ENCODE results near the gene PDE4B.

Gene PDE4B

GRCh38 chr1:65980237-65980636 lies 187.5 kb downstream of the PDE4B start:
- Histone ChIP-seq H3K27me3 (ENCODE audit: control insufficient read depth, insufficient read depth, low read length) (no peaks in the 10 kb centered on the region), H3K36me3 (ENCODE audit: insufficient read depth, low read length) (no peaks in the 10 kb centered on the region)

GRCh38 chr1:65983500-65983899 lies 190.8 kb downstream of the PDE4B start:
- Histone ChIP-seq H3K4me3 (ENCODE audit: low read length) (no peak overlapping the region), H3K4me1 (ENCODE audit: control insufficient read depth, insufficient read depth, low read length) (peaks cover 5% of the 10 kb centered on the region), H3K36me3 (ENCODE audit: insufficient read depth, low read length) (no peaks in the 10 kb centered on the region), H3K4me2 (ENCODE audit: low read length) (no peak overlapping the region), H3K9me3 (replicated peaks; ENCODE audit: low read length) (no peaks in the 10 kb centered on the region), H3K9ac (ENCODE audit: low read depth, low read length) (no peak overlapping the region), H3K27me3 (ENCODE audit: control insufficient read depth, insufficient read depth, low read length) (no peaks in the 10 kb centered on the region)

More at GRCh38 chr1:65980237-65980636, 187.5 kb downstream of the PDE4B start:
- peaks cover 5% of the 10 kb centered on the region for H3K4me1 ChIP-seq (ENCODE audit: control insufficient read depth, insufficient read depth, low read length)
- peaks cover 6% of the 10 kb centered on the region for H3K9me3 ChIP-seq (replicated peaks; ENCODE audit: low read length)
- no peak overlapping the region for H3K4me3 ChIP-seq (ENCODE audit: low read length)
- H3K9ac ChIP-seq (ENCODE audit: low read depth, low read length) = no peak overlapping the region
- H3K4me2 ChIP-seq (ENCODE audit: low read length) = no peak overlapping the region

GRCh38 chr1:65985393-65986066 lies 192.8 kb downstream of the PDE4B start:
- Histone ChIP-seq H3K27me3 (ENCODE audit: control insufficient read depth, insufficient read depth, low read length) (no peaks in the 10 kb centered on the region), H3K4me1 (ENCODE audit: control insufficient read depth, insufficient read depth, low read length) (no peaks in the 10 kb centered on the region), H3K4me2 (ENCODE audit: low read length) (no peak overlapping the region), H3K36me3 (ENCODE audit: insufficient read depth, low read length) (no peaks in the 10 kb centered on the region), H3K9me3 (replicated peaks; ENCODE audit: low read length) (no peaks in the 10 kb centered on the region), H3K9ac (ENCODE audit: low read depth, low read length) (no peak overlapping the region), H3K4me3 (ENCODE audit: low read length) (no peak overlapping the region)

- Histone ChIP-seq H3K27me3 (ENCODE audit: control insufficient read depth, insufficient read depth, low read length) (no peaks in the 10 kb centered on the region), H3K36me3 (ENCODE audit: insufficient read depth, low read length) (no peaks in the 10 kb centered on the region), H3K9ac (ENCODE audit: low read depth, low read length) (no peak overlapping the region), H3K4me1 (ENCODE audit: control insufficient read depth, insufficient read depth, low read length) (no peaks in the 10 kb centered on the region), H3K4me3 (ENCODE audit: low read length) (no peak overlapping the region), H3K4me2 (ENCODE audit: low read length) (no peak overlapping the region), H3K9me3 (replicated peaks; ENCODE audit: low read length) (no peaks in the 10 kb centered on the region)
Observed at GRCh38 chr1:65986146-65986545, 193.5 kb downstream of the PDE4B start.

- no peak overlapping the region for H3K4me3 ChIP-seq (ENCODE audit: low read length)
- no peaks in the 10 kb centered on the region for H3K36me3 ChIP-seq (ENCODE audit: insufficient read depth, low read length)
- H3K9me3 ChIP-seq (replicated peaks; ENCODE audit: low read length) = no peaks in the 10 kb centered on the region
- no peaks in the 10 kb centered on the region for H3K4me1 ChIP-seq (ENCODE audit: control insufficient read depth, insufficient read depth, low read length)
- H3K9ac ChIP-seq (ENCODE audit: low read depth, low read length) = no peak overlapping the region
- H3K27me3 ChIP-seq (ENCODE audit: control insufficient read depth, insufficient read depth, low read length) = no peaks in the 10 kb centered on the region
- H3K4me2 ChIP-seq (ENCODE audit: low read length) = no peak overlapping the region
Observed at GRCh38 chr1:65990161-65990560, 197.5 kb downstream of the PDE4B start.

GRCh38 chr1:65991694-65992093 lies 199.0 kb downstream of the PDE4B start:
- Histone ChIP-seq H3K27me3 (ENCODE audit: control insufficient read depth, insufficient read depth, low read length) (no peaks in the 10 kb centered on the region), H3K4me2 (ENCODE audit: low read length) (no peak overlapping the region), H3K9ac (ENCODE audit: low read depth, low read length) (no peak overlapping the region), H3K4me1 (ENCODE audit: control insufficient read depth, insufficient read depth, low read length) (no peaks in the 10 kb centered on the region), H3K36me3 (ENCODE audit: insufficient read depth, low read length) (no peaks in the 10 kb centered on the region), H3K9me3 (replicated peaks; ENCODE audit: low read length) (no peaks in the 10 kb centered on the region), H3K4me3 (ENCODE audit: low read length) (no peak overlapping the region)

GRCh38 chr1:65992165-65992821 lies 199.6 kb downstream of the PDE4B start:
- Histone ChIP-seq H3K4me1 (ENCODE audit: control insufficient read depth, insufficient read depth, low read length) (no peaks in the 10 kb centered on the region), H3K9me3 (replicated peaks; ENCODE audit: low read length) (no peaks in the 10 kb centered on the region), H3K4me2 (ENCODE audit: low read length) (no peak overlapping the region), H3K4me3 (ENCODE audit: low read length) (no peak overlapping the region), H3K9ac (ENCODE audit: low read depth, low read length) (no peak overlapping the region), H3K27me3 (ENCODE audit: control insufficient read depth, insufficient read depth, low read length) (no peaks in the 10 kb centered on the region), H3K36me3 (ENCODE audit: insufficient read depth, low read length) (no peaks in the 10 kb centered on the region)

- Histone ChIP-seq H3K9me3 (replicated peaks; ENCODE audit: low read length) (no peaks in the 10 kb centered on the region), H3K4me3 (ENCODE audit: low read length) (no peak overlapping the region), H3K27me3 (ENCODE audit: control insufficient read depth, insufficient read depth, low read length) (no peaks in the 10 kb centered on the region), H3K4me1 (ENCODE audit: control insufficient read depth, insufficient read depth, low read length) (no peaks in the 10 kb centered on the region), H3K4me2 (ENCODE audit: low read length) (no peak overlapping the region), H3K9ac (ENCODE audit: low read depth, low read length) (no peak overlapping the region), H3K36me3 (ENCODE audit: insufficient read depth, low read length) (no peaks in the 10 kb centered on the region)
Observed at GRCh38 chr1:65992831-65993271, 200.2 kb downstream of the PDE4B start.

- Histone ChIP-seq H3K4me2 (ENCODE audit: low read length) (no peak overlapping the region), H3K9ac (ENCODE audit: low read depth, low read length) (no peak overlapping the region), H3K9me3 (replicated peaks; ENCODE audit: low read length) (no peaks in the 10 kb centered on the region), H3K27me3 (ENCODE audit: control insufficient read depth, insufficient read depth, low read length) (no peaks in the 10 kb centered on the region), H3K4me1 (ENCODE audit: control insufficient read depth, insufficient read depth, low read length) (no peaks in the 10 kb centered on the region), H3K4me3 (ENCODE audit: low read length) (no peak overlapping the region), H3K36me3 (ENCODE audit: insufficient read depth, low read length) (no peaks in the 10 kb centered on the region)
Observed at GRCh38 chr1:65994223-65994622, 201.5 kb downstream of the PDE4B start.

- H3K9ac ChIP-seq (ENCODE audit: low read depth, low read length) = no peak overlapping the region
- H3K4me3 ChIP-seq (ENCODE audit: low read length) = no peak overlapping the region
Observed at GRCh38 chr1:65995336-65995735, 202.6 kb downstream of the PDE4B start.

GRCh38 chr1:65995928-65996327 lies 203.2 kb downstream of the PDE4B start:
- Histone ChIP-seq H3K4me3 (ENCODE audit: low read length) (no peak overlapping the region), H3K4me1 (ENCODE audit: control insufficient read depth, insufficient read depth, low read length) (no peaks in the 10 kb centered on the region), H3K27me3 (ENCODE audit: control insufficient read depth, insufficient read depth, low read length) (no peaks in the 10 kb centered on the region), H3K9me3 (replicated peaks; ENCODE audit: low read length) (no peaks in the 10 kb centered on the region), H3K9ac (ENCODE audit: low read depth, low read length) (no peak overlapping the region), H3K36me3 (ENCODE audit: insufficient read depth, low read length) (no peaks in the 10 kb centered on the region), H3K4me2 (ENCODE audit: low read length) (no peak overlapping the region)

More at GRCh38 chr1:65995336-65995735, 202.6 kb downstream of the PDE4B start:
- no peak overlapping the region for H3K4me2 ChIP-seq (ENCODE audit: low read length)
- H3K4me1 ChIP-seq (ENCODE audit: control insufficient read depth, insufficient read depth, low read length) = no peaks in the 10 kb centered on the region
- H3K27me3 ChIP-seq (ENCODE audit: control insufficient read depth, insufficient read depth, low read length) = no peaks in the 10 kb centered on the region
- no peaks in the 10 kb centered on the region for H3K36me3 ChIP-seq (ENCODE audit: insufficient read depth, low read length)
- H3K9me3 ChIP-seq (replicated peaks; ENCODE audit: low read length) = no peaks in the 10 kb centered on the region

- Histone ChIP-seq H3K4me1 (ENCODE audit: control insufficient read depth, insufficient read depth, low read length) (no peaks in the 10 kb centered on the region), H3K9ac (ENCODE audit: low read depth, low read length) (no peak overlapping the region), H3K27me3 (ENCODE audit: control insufficient read depth, insufficient read depth, low read length) (no peaks in the 10 kb centered on the region), H3K4me2 (ENCODE audit: low read length) (no peak overlapping the region), H3K9me3 (replicated peaks; ENCODE audit: low read length) (no peaks in the 10 kb centered on the region), H3K4me3 (ENCODE audit: low read length) (no peak overlapping the region), H3K36me3 (ENCODE audit: insufficient read depth, low read length) (no peaks in the 10 kb centered on the region)
Observed at GRCh38 chr1:65997693-65998092, 205.0 kb downstream of the PDE4B start.
